ENCODE data around the gene RUNX2. TPM values are rescaled to one million over a fixed set of nuclear protein-coding genes. Genes with fewer than 3 reads are reported as not detected.
"Not testable (repeated sequence)": the region's sequence is repeated elsewhere in the genome, so short reads cannot be mapped to it uniquely, and the experiment has no call there.

The RUNX2 gene
- total and polyA plus RNA-seq, 8 donors, result 0.80 to 18.7 (median 2.7) TPM; not detected in 1

GRCh38 chr6:45668705-45669104, 340.6 kb downstream of the RUNX2 start:
- Histone ChIP-seq H3K4me3 (no peak overlapping the region), H3K27ac (no peak overlapping the region), H3K36me3 (no peaks in the 10 kb centered on the region), H3K9me3 (no peaks in the 10 kb centered on the region), H3K4me1 (peaks cover 4 to 6% (median 5%) of the 10 kb centered on the region in 4 donors), H3K27me3 (peaks cover 0 to 35% (median 3%) of the 10 kb centered on the region in 3 donors)
- DNase-seq, result no peak
- intact Hi-C loops (cut with DNase I; ENCODE audit: low total_unique reads), result no loop called here
- WGBS, 5 donors, result 87 to 97% (median 94%) methylated on average over 7 to 9 of the region's 9 CpGs
- TF ChIP-seq CTCF (IDR thresholded peaks at IDR 0.05), result no peak
- TF ChIP-seq POLR2AphosphoS5 (IDR thresholded peaks at IDR 0.05), result no peak
- TF ChIP-seq EP300 (IDR thresholded peaks at IDR 0.05), result no peak
- no peak for TF ChIP-seq POLR2A (IDR thresholded peaks at IDR 0.05)

GRCh38 chr6:45673167-45673566, 345.0 kb downstream of the RUNX2 start:
- H3K9me3 ChIP-seq; intact Hi-C loops (cut with DNase I; ENCODE audit: low total_unique reads); H3K27ac ChIP-seq; H3K4me3 ChIP-seq; DNase-seq; H3K36me3 ChIP-seq: not testable (repeated sequence)
- WGBS, 5 donors, result 88 to 97% (median 92%) methylated on average over 2 to 6 of the region's 6 CpGs
- Histone ChIP-seq H3K27me3 (peaks cover 0 to 13% (median 0%) of the 10 kb centered on the region in 3 donors), H3K4me1 (peaks cover 4 to 14% (median 13%) of the 10 kb centered on the region in 4 donors)

- H3K36me3 ChIP-seq; H3K9me3 ChIP-seq; H3K27ac ChIP-seq; DNase-seq; H3K27me3 ChIP-seq; intact Hi-C loops (cut with DNase I; ENCODE audit: low total_unique reads): not testable (repeated sequence)
- Histone ChIP-seq H3K4me1 (peaks cover 4 to 17% (median 14%) of the 10 kb centered on the region in 4 donors), H3K4me3 (peak overlapping the region in 1 of 4 donors; percentile 11)
- WGBS, 5 donors, result 47 to 71% (median 63%) methylated on average over 3 to 14 of the region's 14 CpGs
Measured at GRCh38 chr6:45675166-45675565, 347.0 kb downstream of the RUNX2 start.

- intact Hi-C loops (cut with DNase I; ENCODE audit: low total_unique reads), result no loop called here
- no peak for DNase-seq
- 82 to 96% (median 92%) methylated on average over 3 to 11 of the region's 11 CpGs for WGBS, 5 donors
- H3K27me3 ChIP-seq, result peaks cover 0 to 7% (median 0%) of the 10 kb centered on the region in 3 donors
- no peak for TF ChIP-seq CTCF (IDR thresholded peaks at IDR 0.05)
- TF ChIP-seq EP300 (IDR thresholded peaks at IDR 0.05), result no peak
- no peak for TF ChIP-seq POLR2A (IDR thresholded peaks at IDR 0.05)
- TF ChIP-seq POLR2AphosphoS5 (IDR thresholded peaks at IDR 0.05), result no peak
- no peak overlapping the region for H3K27ac ChIP-seq
- peaks cover 0 to 13% (median 6%) of the 10 kb centered on the region in 4 donors for H3K9me3 ChIP-seq
- peaks cover 4 to 17% (median 14%) of the 10 kb centered on the region in 4 donors for H3K4me1 ChIP-seq
- no peak overlapping the region for H3K4me3 ChIP-seq
- no peaks in the 10 kb centered on the region for H3K36me3 ChIP-seq
Measured at GRCh38 chr6:45675634-45676033, 347.5 kb downstream of the RUNX2 start.

GRCh38 chr6:45676380-45676779, 348.2 kb downstream of the RUNX2 start:
- DNase-seq, result no peak
- Histone ChIP-seq H3K4me3 (no peak overlapping the region), H3K27me3 (peaks cover 0 to 7% (median 0%) of the 10 kb centered on the region in 3 donors), H3K9me3 (peaks cover 0 to 16% (median 6%) of the 10 kb centered on the region in 4 donors), H3K4me1 (peaks cover 4 to 17% (median 14%) of the 10 kb centered on the region in 4 donors), H3K36me3 (no peaks in the 10 kb centered on the region), H3K27ac (no peak overlapping the region)
- WGBS, 5 donors, result 91 to 95% (median 93%) methylated on average over 10 of the region's 10 CpGs
- TF ChIP-seq POLR2A (IDR thresholded peaks at IDR 0.05) (no peak), POLR2AphosphoS5 (IDR thresholded peaks at IDR 0.05) (no peak), CTCF (IDR thresholded peaks at IDR 0.05) (no peak), EP300 (IDR thresholded peaks at IDR 0.05) (no peak)
- intact Hi-C loops (cut with DNase I; ENCODE audit: low total_unique reads), result no loop called here

Measured in stomach (tissue), 9 donors.